ENCODE measurements around the gene YIF1A.

- TF ChIP-seq POLR2A (IDR thresholded peaks at IDR 0.05; ENCODE audit: low read depth, low read length): no peak
- TF ChIP-seq TAF1 (IDR thresholded peaks at IDR 0.05; ENCODE audit: borderline replicate concordance, low read depth, low read length): no peak
- no peak for TF ChIP-seq POLR2AphosphoS5 (IDR thresholded peaks at IDR 0.05; ENCODE audit: low read depth, low read length)
These were observed 39.6 kb upstream of the YIF1A start for GRCh38 chr11:66328302-66329144.

Measured in GM12892 (cell line).